IPS-18a (cell line): ENCODE measurements around the gene IGSF1.
"Not testable (repeated sequence)": the region's sequence is repeated elsewhere in the genome, so short reads cannot be mapped to it uniquely, and the experiment has no call there.

Experiments
- H3K27ac ChIP-seq: one replicate; pipeline ENCODE4 v1.5.1; 2013; ENCODE audit warnings: low read length
- H3K27me3 ChIP-seq: one replicate; pipeline ENCODE4 v1.6.1; 2013; ENCODE audit warnings: mild to moderate bottlenecking, low read length; ENCODE audit not compliant: control insufficient read depth, insufficient read depth
- H3K36me3 ChIP-seq: one replicate; pipeline ENCODE4 v1.6.1; 2013; ENCODE audit warnings: low read depth, low read length; ENCODE audit not compliant: control insufficient read depth
- H3K4me1 ChIP-seq: one replicate; pipeline ENCODE4 v1.6.1; 2013; ENCODE audit warnings: low read depth, low read length; ENCODE audit not compliant: control insufficient read depth
- H3K4me3 ChIP-seq: one replicate; pipeline ENCODE4 v1.5.1; 2013; ENCODE audit warnings: low read length
- H3K9ac ChIP-seq: one replicate; pipeline ENCODE4 v1.6.1; 2013; ENCODE audit warnings: mild to moderate bottlenecking, low read length, moderate library complexity
- H3K9me3 ChIP-seq: one replicate; pipeline ENCODE4 v1.6.1; 2013; ENCODE audit warnings: low read depth, low read length; ENCODE audit not compliant: control insufficient read depth

The IGSF1 gene

DNA sequence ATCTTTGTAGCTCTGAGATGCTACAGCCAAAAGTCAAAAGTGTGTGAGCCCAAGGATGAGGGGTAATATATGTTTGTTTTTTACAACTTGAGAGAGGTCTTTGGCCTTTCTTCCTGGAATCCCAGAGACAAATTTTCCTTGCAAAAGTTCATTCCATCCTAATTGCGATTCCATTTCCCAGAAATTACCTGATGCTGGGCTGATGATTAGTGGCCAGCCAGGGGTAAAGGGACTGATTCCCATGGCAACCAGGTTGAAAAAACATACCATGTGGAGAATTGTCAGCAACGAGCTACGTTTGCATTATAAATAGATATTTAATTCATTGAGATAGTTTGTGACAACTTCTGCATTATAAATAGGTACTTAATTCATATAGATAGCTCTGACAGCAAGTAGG is 17.8 kb downstream of the IGSF1 start:
- Histone ChIP-seq H3K4me3 (no peak overlapping the region), H3K9me3 (peaks cover 4% of the 10 kb centered on the region), H3K27me3 (no peaks in the 10 kb centered on the region), H3K9ac (peak overlapping the region; percentile 4), H3K27ac (no peak overlapping the region), H3K4me1 (peaks cover 8% of the 10 kb centered on the region), H3K36me3 (no peaks in the 10 kb centered on the region)

DNA sequence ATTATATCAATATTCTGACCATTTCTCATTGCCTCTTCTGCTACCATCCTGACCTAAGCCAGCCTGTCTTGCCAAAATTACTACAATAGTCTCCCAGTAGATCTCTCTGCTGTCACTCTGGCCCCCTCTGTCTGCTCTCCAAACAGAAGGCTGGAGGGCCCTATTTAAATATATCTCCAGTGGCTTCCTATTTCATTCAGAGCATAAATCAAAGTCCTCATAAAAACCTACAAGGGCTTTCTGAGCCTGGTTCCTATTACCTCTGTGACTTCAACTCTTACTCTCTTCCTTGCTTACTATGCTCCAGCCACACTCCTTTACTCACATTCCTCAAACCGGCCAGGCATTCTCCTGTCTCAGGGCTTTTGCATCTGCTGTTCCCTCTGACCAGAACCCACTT is 19.0 kb downstream of the IGSF1 start:
- H3K4me1 ChIP-seq, result peaks cover 8% of the 10 kb centered on the region
- no peak overlapping the region for H3K4me3 ChIP-seq
- H3K9ac ChIP-seq, result no peak overlapping the region
- no peak overlapping the region for H3K27ac ChIP-seq
- H3K27me3 ChIP-seq, result no peaks in the 10 kb centered on the region
- H3K36me3 ChIP-seq, result no peaks in the 10 kb centered on the region
- H3K9me3 ChIP-seq, result peaks cover 4% of the 10 kb centered on the region

DNA sequence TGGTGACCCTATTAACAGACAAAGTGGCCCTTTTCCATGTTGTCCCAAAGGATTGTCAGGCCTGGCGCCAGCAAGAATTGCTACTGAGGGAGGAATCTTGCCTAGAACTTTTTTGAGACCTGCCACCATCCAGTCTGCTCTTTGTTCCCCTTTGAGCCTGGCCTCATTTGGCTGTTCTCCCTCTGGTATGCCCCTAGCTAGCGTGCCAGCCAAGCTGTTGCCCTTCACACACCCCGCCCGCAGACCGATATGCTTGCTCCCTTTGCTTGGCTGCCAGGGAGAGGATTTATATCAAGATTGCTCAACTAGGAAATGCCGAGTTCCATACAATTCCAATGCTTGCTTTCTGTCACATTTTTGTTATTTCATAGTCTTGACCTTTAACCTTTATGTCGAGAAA is 24.4 kb downstream of the IGSF1 start:
- Histone ChIP-seq H3K4me1 (no peaks in the 10 kb centered on the region), H3K9me3 (no peaks in the 10 kb centered on the region), H3K27ac (no peak overlapping the region), H3K36me3 (no peaks in the 10 kb centered on the region), H3K4me3 (no peak overlapping the region), H3K9ac (no peak overlapping the region), H3K27me3 (no peaks in the 10 kb centered on the region)

DNA sequence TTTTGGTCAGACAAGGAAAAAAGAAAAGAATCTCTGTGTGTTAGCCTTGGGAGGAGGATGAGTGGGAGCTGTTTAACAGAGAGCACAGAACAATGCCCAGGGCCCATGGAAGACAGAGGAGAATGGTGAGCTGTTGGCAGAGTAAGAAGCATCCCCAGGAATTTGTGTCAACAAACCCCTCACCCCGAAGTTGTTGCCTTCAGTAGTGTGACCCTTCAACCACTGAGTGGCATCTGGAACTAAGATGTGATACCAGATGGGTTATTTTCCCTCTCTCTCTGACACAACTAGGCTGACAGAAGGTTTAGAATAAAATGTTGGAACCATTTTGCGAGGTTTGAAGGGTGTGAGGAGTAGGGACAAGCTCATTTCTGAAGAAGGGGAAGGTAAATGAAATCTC is 25.1 kb downstream of the IGSF1 start:
- H3K9me3 ChIP-seq, result no peaks in the 10 kb centered on the region
- no peaks in the 10 kb centered on the region for H3K36me3 ChIP-seq
- H3K4me3 ChIP-seq, result no peak overlapping the region
- H3K4me1 ChIP-seq, result no peaks in the 10 kb centered on the region
- no peak overlapping the region for H3K27ac ChIP-seq
- no peak overlapping the region for H3K9ac ChIP-seq
- no peaks in the 10 kb centered on the region for H3K27me3 ChIP-seq

DNA sequence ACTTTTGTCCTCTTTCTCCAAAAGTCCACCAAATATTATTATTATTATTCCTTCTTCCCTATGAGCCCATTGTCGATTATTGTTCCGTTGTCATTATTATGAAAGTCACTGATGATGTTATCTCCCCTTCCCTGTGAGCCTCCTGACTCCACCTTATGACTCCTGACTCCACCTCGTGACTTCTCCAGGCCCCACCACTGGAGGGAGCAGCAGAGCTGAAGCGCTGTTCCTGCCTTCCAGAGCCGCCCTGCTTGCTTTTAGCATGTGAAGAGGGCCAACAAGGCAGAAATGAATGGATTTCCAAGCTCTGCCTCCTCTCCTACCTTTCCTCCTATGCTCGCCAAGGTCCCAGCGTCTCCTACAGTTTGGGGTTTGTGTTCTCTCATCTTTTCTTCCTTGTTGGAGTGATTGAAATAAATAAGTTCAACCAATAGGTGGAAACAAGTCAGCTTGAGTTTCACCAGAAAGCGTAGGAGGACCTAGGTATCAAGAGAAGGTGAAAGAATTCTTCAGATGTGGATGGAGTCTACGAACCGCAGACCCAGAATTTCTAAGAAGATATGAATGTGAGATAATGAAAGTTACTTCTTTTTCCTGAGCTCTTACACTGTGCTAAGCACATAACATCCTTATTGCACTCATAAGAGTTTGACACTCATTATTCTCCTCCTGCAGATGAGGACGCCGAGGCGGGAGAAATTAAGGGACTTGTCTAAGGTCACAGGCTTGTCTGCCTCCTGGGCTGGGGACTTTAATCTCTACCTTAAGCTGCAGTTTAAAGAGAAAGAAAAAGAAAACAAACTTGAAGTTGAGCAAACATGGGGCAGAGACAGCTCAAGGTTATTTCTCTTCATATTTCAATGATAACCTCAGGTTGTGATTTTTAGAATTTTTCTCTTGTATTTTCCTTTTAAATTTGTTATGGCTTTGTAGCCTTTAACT is 26.1 kb downstream of the IGSF1 start:
- no peaks in the 10 kb centered on the region for H3K9me3 ChIP-seq
- no peak overlapping the region for H3K9ac ChIP-seq
- no peak overlapping the region for H3K4me3 ChIP-seq
- no peaks in the 10 kb centered on the region for H3K27me3 ChIP-seq
- no peaks in the 10 kb centered on the region for H3K36me3 ChIP-seq
- no peaks in the 10 kb centered on the region for H3K4me1 ChIP-seq
- no peak overlapping the region for H3K27ac ChIP-seq

DNA sequence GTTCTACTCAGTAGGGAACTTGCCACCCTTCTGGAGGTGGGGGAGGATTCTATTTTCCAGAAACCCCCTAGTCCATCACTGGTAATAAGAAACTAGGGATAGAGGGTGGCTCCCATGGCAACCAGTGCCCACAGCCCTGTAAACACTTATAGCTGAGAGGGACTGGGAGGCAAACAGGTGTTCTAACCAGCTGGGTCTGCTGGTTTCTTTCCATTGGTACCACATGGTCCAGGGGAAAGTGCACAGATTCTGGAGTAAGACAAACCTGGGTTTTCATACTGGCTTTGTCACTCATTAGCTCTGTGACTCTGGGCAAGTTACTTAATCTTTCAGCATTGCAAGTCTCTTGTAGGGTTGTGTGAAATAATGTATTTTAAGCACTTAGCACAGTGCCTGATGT is 26.9 kb downstream of the IGSF1 start:
- Histone ChIP-seq H3K36me3 (no peaks in the 10 kb centered on the region), H3K9ac (no peak overlapping the region), H3K4me3 (no peak overlapping the region), H3K27me3 (no peaks in the 10 kb centered on the region), H3K4me1 (no peaks in the 10 kb centered on the region), H3K9me3 (no peaks in the 10 kb centered on the region), H3K27ac (no peak overlapping the region)

DNA sequence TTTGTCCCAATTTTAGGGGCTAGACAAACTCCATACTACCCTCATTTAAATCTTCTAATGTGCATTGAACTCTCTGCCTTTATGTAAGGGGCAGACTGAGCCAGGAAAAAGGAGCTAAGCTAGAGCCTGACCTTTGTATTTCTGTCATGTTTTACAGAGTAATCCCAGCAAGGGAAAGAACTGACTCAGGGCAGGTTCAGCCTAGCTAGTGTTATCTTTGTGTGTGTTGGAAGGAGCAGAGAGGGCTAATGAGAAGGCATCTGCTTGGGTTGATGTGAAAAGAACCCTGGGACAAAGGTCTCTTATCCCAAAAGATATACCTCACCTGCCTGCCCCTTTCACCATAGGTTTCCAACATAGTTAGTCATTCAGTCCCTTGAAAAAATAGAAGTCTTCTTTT is 31.7 kb downstream of the IGSF1 start:
- no peaks in the 10 kb centered on the region for H3K27me3 ChIP-seq
- peaks cover 12% of the 10 kb centered on the region for H3K9me3 ChIP-seq
- no peaks in the 10 kb centered on the region for H3K4me1 ChIP-seq
- H3K4me3 ChIP-seq, result no peak overlapping the region
- H3K36me3 ChIP-seq, result no peaks in the 10 kb centered on the region
- H3K9ac ChIP-seq, result no peak overlapping the region
- no peak overlapping the region for H3K27ac ChIP-seq

DNA sequence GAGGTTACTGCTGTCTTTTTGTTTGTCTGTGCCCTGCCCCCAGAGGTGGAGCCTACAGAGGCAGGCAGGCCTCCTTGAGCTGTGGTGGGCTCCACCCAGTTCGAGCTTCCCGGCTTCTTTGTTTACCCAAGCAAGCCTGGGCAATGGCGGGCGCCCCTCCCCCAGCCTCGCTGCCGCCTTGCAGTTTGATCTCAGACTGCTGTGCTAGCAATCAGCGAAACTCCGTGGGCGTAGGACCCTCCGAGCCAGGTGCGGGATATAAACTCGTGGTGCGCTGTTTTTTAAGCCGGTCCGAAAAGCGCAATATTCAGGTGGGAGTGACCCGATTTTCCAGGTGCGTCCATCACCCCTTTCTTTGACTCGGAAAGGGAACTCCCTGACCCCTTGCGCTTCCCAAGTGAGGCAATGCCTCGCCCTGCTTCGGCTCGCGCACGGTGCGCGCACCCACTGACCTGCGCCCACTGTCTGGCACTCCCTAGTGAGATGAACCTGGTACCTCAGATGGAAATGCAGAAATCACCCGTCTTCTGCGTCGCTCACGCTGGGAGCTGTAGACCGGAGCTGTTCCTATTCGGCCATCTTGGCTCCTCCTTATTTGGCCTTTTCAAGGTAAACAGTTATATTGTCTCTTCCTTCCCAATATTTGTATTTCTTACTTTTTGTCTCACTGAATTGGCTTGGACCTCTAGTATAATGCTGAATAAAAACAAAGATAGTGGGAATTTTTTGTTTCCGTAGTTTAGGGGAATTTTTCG is 37.9 kb downstream of the IGSF1 start:
- not testable (repeated sequence) for H3K27ac ChIP-seq, H3K27me3 ChIP-seq, H3K4me1 ChIP-seq, H3K36me3 ChIP-seq, H3K4me3 ChIP-seq, H3K9ac ChIP-seq
- peaks cover 15% of the 10 kb centered on the region for H3K9me3 ChIP-seq

DNA sequence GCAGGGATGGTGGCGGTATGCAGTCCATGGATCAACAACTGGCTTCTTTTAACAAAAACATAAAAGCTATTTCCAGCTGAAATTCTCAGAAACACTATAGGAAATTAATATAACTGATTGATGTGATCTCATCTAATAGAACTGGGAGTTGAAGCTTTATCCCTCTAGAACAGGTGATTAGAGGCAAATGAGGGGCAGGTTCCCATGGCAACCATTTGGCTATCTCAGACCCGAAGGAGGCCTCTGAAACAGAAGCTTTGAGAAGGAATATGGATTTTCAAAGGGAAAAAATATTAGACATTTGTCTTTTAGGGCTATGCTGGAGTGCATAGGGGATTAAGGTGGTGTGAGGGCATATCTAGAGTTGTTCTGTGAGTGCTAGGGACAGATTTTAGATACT is 50.0 kb downstream of the IGSF1 start:
- Histone ChIP-seq H3K4me3 (no peak overlapping the region), H3K9ac (no peak overlapping the region), H3K36me3 (no peaks in the 10 kb centered on the region), H3K27ac (no peak overlapping the region), H3K4me1 (no peaks in the 10 kb centered on the region), H3K9me3 (peaks cover 4% of the 10 kb centered on the region), H3K27me3 (no peaks in the 10 kb centered on the region)

DNA sequence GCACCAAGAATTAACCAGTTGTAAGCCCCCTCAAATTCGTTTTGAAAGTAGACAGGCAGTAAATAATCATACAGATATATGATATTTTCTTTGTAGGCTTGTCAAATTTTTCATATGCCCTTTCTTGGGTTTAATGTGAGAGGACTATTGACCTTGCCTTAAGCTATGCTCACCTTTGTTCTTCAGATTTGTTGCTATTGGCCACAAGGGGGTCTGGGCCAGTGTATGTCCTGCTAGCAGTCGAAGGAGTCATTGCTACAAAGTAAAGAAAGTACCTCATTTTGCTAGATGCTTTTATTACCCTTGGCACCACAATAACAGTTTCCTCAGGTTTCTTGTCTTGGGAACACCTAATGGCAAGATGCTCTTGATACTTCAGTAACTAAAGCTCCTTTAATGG is 51.7 kb downstream of the IGSF1 start:
- H3K27ac ChIP-seq, result no peak overlapping the region
- H3K27me3 ChIP-seq, result no peaks in the 10 kb centered on the region
- no peak overlapping the region for H3K9ac ChIP-seq
- peaks cover 4% of the 10 kb centered on the region for H3K9me3 ChIP-seq
- no peaks in the 10 kb centered on the region for H3K36me3 ChIP-seq
- H3K4me1 ChIP-seq, result no peaks in the 10 kb centered on the region
- H3K4me3 ChIP-seq, result no peak overlapping the region

DNA sequence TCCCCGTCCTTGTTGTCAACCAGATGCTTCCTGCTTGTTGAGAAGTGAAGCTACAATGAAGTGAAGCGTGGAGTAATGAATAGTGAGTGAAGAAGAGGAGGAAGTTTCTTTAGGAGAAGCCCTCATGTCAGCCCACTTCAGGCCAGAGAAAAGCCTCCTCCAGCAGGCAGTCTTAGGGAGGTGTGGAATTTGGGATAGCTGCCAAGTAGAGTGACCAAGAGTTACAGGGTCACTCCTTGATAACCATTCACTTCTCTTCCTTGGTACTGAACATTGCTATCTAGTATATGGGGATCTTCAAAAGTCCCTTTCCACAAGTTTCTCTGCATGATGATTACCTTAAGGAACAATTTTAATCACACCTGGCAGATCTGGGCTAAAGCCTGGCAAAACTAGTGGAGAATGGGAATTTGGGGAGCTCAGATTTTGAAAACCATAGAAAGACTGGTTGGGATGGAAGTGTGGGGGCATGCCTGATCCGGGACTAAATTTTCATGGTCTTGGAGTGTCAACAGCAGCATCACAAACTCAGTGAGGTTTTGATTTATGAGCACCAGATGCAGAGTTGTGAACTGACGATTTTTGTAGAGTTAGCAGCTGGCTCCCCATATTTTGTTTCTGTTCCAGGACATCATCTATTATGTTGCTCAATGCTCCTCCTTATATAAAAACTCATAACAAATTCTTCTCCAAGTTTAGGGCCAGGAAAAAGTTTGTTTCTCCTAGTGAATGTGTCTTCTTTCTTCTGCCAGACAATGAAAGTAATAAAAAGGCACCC is 53.1 kb downstream of the IGSF1 start:
- H3K36me3 ChIP-seq, result no peaks in the 10 kb centered on the region

More for the DNA sequence above, 53.1 kb downstream of the IGSF1 start:
- peaks cover 12% of the 10 kb centered on the region for H3K9me3 ChIP-seq
- no peak overlapping the region for H3K4me3 ChIP-seq
- H3K9ac ChIP-seq, result no peak overlapping the region
- H3K27me3 ChIP-seq, result no peaks in the 10 kb centered on the region
- no peaks in the 10 kb centered on the region for H3K4me1 ChIP-seq
- H3K27ac ChIP-seq, result no peak overlapping the region
